ENCODE results near the gene PPFIBP2.

DNA sequence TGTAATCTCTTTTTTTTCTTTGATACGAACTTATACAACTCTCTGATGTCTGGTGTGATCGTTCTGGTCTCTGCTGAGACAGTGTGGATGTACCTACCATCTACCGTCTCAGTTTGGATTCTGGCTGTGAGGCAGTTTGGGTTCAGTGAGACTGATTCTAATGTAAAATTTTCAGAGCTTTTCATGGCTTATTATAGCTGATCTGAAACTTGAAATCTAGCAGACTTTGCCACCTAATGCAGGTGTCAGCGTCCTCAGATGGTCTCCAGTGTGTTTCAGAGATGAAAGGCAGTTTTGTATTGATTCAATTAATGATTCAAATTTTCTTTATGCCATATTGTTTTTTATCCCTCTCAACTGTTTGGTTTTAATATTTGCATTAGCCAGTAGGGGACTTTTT lies 35.9 kb downstream of the PPFIBP2 start:
- TF ChIP-seq, protein P1, sequence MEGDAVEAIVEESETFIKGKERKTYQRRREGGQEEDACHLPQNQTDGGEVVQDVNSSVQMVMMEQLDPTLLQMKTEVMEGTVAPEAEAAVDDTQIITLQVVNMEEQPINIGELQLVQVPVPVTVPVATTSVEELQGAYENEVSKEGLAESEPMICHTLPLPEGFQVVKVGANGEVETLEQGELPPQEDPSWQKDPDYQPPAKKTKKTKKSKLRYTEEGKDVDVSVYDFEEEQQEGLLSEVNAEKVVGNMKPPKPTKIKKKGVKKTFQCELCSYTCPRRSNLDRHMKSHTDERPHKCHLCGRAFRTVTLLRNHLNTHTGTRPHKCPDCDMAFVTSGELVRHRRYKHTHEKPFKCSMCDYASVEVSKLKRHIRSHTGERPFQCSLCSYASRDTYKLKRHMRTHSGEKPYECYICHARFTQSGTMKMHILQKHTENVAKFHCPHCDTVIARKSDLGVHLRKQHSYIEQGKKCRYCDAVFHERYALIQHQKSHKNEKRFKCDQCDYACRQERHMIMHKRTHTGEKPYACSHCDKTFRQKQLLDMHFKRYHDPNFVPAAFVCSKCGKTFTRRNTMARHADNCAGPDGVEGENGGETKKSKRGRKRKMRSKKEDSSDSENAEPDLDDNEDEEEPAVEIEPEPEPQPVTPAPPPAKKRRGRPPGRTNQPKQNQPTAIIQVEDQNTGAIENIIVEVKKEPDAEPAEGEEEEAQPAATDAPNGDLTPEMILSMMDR (IDR thresholded peaks at IDR 0.05): no peak
- TF ChIP-seq EP300 (IDR thresholded peaks at IDR 0.05): no peak
